ENCODE data around the gene MYH11.

Gene MYH11

DNA sequence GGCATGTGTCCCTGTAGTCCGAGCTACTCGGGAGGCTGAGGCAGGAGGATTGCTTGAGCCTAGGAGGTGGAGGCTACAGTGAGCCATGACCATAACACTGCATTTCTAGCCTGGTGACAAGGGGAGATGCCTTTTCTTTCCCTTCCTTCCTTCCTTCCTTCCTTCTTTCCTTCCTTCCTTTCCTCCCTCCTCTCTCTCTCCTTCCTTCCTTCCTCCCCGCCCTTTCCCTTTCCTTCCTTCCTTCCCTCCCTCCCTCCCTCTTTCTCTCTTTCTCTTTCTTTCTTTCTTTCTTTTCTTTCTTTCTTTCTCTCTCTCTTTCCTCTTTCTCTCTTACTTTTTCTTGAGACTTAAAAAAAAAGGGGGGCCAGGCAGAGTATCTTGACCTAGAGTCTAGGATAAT is 34.7 kb upstream of the MYH11 start:
- Histone ChIP-seq H4K8ac (ENCODE audit: low read depth, low read length) (no peak overlapping the region), H3K79me2 (ENCODE audit: control insufficient read depth, insufficient read depth, low read length) (peaks cover 14% of the 10 kb centered on the region), H3K4ac (ENCODE audit: low read depth, low read length) (no peak overlapping the region), H2AK5ac (ENCODE audit: low read length) (no peak overlapping the region), H3K4me1 (ENCODE audit: control insufficient read depth, low read depth, low read length) (peaks cover 3% of the 10 kb centered on the region), H3K4me2 (ENCODE audit: low read length) (no peak overlapping the region), H3K36me3 (ENCODE audit: control insufficient read depth, insufficient read depth, low read length) (no peaks in the 10 kb centered on the region), H3K9ac (ENCODE audit: low read length) (no peak overlapping the region), H4K5ac (ENCODE audit: low read length) (no peak overlapping the region), H2BK120ac (ENCODE audit: low read depth, low read length) (no peak overlapping the region), H2BK15ac (replicated peaks; ENCODE audit: low read depth) (no peak overlapping the region), H3K4me3 (ENCODE audit: low read length) (no peak overlapping the region), H3K56ac (ENCODE audit: low read length) (no peak overlapping the region), H2BK5ac (ENCODE audit: low read length) (no peak overlapping the region), H3K27me3 (ENCODE audit: insufficient read depth, low read length, poor library complexity) (no peaks in the 10 kb centered on the region), H3K79me1 (ENCODE audit: low read length) (peaks cover 4% of the 10 kb centered on the region), H3K18ac (ENCODE audit: low read length) (no peak overlapping the region), H3K23ac (ENCODE audit: low read length) (no peak overlapping the region), H3K27ac (ENCODE audit: low read depth, low read length) (no peak overlapping the region)
- no peak for DNase-seq
- WGBS (ENCODE audit: extremely low coverage, insufficient coverage, low lambda C conversion rate) = no CpG with 5 or more reads among the region's 3 CpGs

- WGBS (ENCODE audit: extremely low coverage, insufficient coverage, low lambda C conversion rate) = no CpG with 5 or more reads among the region's 41 CpGs
- peak within 1 kb of the TSS; percentile 13 for H3K27ac ChIP-seq (ENCODE audit: low read depth, low read length)
- H3K36me3 ChIP-seq (ENCODE audit: control insufficient read depth, insufficient read depth, low read length) = no peaks in the 10 kb centered on the region
These were observed 31.5 kb upstream of the MYH11 start, which contains the start of gene CEP20 for GRCh38 chr16:15888072-15888976. Gene CEP20 (minus strand): TSS chr16:15888603. CDS start chr16:15888585, 18 bp downstream.

GRCh38 chr16:15887283-15887682 is 30.5 kb upstream of the MYH11 start:
- Histone ChIP-seq H3K18ac (ENCODE audit: low read length) (no peak overlapping the region), H3K56ac (ENCODE audit: low read length) (no peak overlapping the region), H2BK120ac (ENCODE audit: low read depth, low read length) (no peak overlapping the region), H3K27ac (ENCODE audit: low read depth, low read length) (no peak overlapping the region), H4K8ac (ENCODE audit: low read depth, low read length) (no peak overlapping the region), H3K36me3 (ENCODE audit: control insufficient read depth, insufficient read depth, low read length) (no peaks in the 10 kb centered on the region), H3K79me1 (ENCODE audit: low read length) (peaks cover 7% of the 10 kb centered on the region), H2BK5ac (ENCODE audit: low read length) (no peak overlapping the region), H3K4me2 (ENCODE audit: low read length) (no peak overlapping the region), H3K9ac (ENCODE audit: low read length) (no peak overlapping the region), H2BK15ac (replicated peaks; ENCODE audit: low read depth) (no peak overlapping the region), H3K4me3 (ENCODE audit: low read length) (no peak overlapping the region), H4K5ac (ENCODE audit: low read length) (no peak overlapping the region), H3K4me1 (ENCODE audit: control insufficient read depth, low read depth, low read length) (peaks cover 3% of the 10 kb centered on the region), H3K79me2 (ENCODE audit: control insufficient read depth, insufficient read depth, low read length) (peaks cover 23% of the 10 kb centered on the region), H2AK5ac (ENCODE audit: low read length) (no peak overlapping the region), H3K4ac (ENCODE audit: low read depth, low read length) (no peak overlapping the region), H3K23ac (ENCODE audit: low read length) (no peak overlapping the region), H3K27me3 (ENCODE audit: insufficient read depth, low read length, poor library complexity) (no peaks in the 10 kb centered on the region)
- no peak for DNase-seq
- WGBS (ENCODE audit: extremely low coverage, insufficient coverage, low lambda C conversion rate) = no CpG with 5 or more reads among the region's 4 CpGs

More at GRCh38 chr16:15888072-15888976, 31.5 kb upstream of the MYH11 start, which contains the start of gene CEP20:
- Histone ChIP-seq H4K8ac (ENCODE audit: low read depth, low read length) (peak within 1 kb of the TSS; percentile 88), H3K4me3 (ENCODE audit: low read length) (peak within 1 kb of the TSS; percentile 95), H4K5ac (ENCODE audit: low read length) (no peak within 1 kb of the TSS), H3K18ac (ENCODE audit: low read length) (peak within 1 kb of the TSS; percentile 75), H2BK15ac (replicated peaks; ENCODE audit: low read depth) (no peak within 1 kb of the TSS), H3K4ac (ENCODE audit: low read depth, low read length) (peak within 1 kb of the TSS; percentile 67), H3K9ac (ENCODE audit: low read length) (peak within 1 kb of the TSS; percentile 98), H3K79me1 (ENCODE audit: low read length) (peaks cover 7% of the 10 kb centered on the region), H3K79me2 (ENCODE audit: control insufficient read depth, insufficient read depth, low read length) (peaks cover 23% of the 10 kb centered on the region), H2BK120ac (ENCODE audit: low read depth, low read length) (peak within 1 kb of the TSS; percentile 3), H3K4me1 (ENCODE audit: control insufficient read depth, low read depth, low read length) (peaks cover 3% of the 10 kb centered on the region), H2BK5ac (ENCODE audit: low read length) (peak within 1 kb of the TSS; percentile 63), H3K56ac (ENCODE audit: low read length) (peak within 1 kb of the TSS; percentile 96), H3K4me2 (ENCODE audit: low read length) (peak within 1 kb of the TSS; percentile 33), H3K27me3 (ENCODE audit: insufficient read depth, low read length, poor library complexity) (no peaks in the 10 kb centered on the region), H2AK5ac (ENCODE audit: low read length) (no peak within 1 kb of the TSS), H3K23ac (ENCODE audit: low read length) (peak within 1 kb of the TSS; percentile 80)
- DNase-seq = peak; percentile 99

- no peak overlapping the region for H3K4ac ChIP-seq (ENCODE audit: low read depth, low read length)
- H3K4me1 ChIP-seq (ENCODE audit: control insufficient read depth, low read depth, low read length) = peaks cover 3% of the 10 kb centered on the region
- H3K9ac ChIP-seq (ENCODE audit: low read length) = no peak overlapping the region
- no peak overlapping the region for H3K4me3 ChIP-seq (ENCODE audit: low read length)
- H3K23ac ChIP-seq (ENCODE audit: low read length) = no peak overlapping the region
- no CpG with 5 or more reads among the region's 1 CpG for WGBS (ENCODE audit: extremely low coverage, insufficient coverage, low lambda C conversion rate)
- H4K8ac ChIP-seq (ENCODE audit: low read depth, low read length) = no peak overlapping the region
- H3K36me3 ChIP-seq (ENCODE audit: control insufficient read depth, insufficient read depth, low read length) = peaks cover 3% of the 10 kb centered on the region
- H3K4me2 ChIP-seq (ENCODE audit: low read length) = no peak overlapping the region
- H3K56ac ChIP-seq (ENCODE audit: low read length) = no peak overlapping the region
- peaks cover 7% of the 10 kb centered on the region for H3K79me1 ChIP-seq (ENCODE audit: low read length)
- H4K5ac ChIP-seq (ENCODE audit: low read length) = no peak overlapping the region
- no peak for DNase-seq
- H2BK120ac ChIP-seq (ENCODE audit: low read depth, low read length) = no peak overlapping the region
- H3K27ac ChIP-seq (ENCODE audit: low read depth, low read length) = no peak overlapping the region
- H2BK15ac ChIP-seq (replicated peaks; ENCODE audit: low read depth) = no peak overlapping the region
- H2BK5ac ChIP-seq (ENCODE audit: low read length) = no peak overlapping the region
- no peak overlapping the region for H2AK5ac ChIP-seq (ENCODE audit: low read length)
- H3K79me2 ChIP-seq (ENCODE audit: control insufficient read depth, insufficient read depth, low read length) = peaks cover 23% of the 10 kb centered on the region
- no peak overlapping the region for H3K18ac ChIP-seq (ENCODE audit: low read length)
- H3K27me3 ChIP-seq (ENCODE audit: insufficient read depth, low read length, poor library complexity) = no peaks in the 10 kb centered on the region
These were observed 29.2 kb upstream of the MYH11 start for GRCh38 chr16:15886078-15886477.

DNA sequence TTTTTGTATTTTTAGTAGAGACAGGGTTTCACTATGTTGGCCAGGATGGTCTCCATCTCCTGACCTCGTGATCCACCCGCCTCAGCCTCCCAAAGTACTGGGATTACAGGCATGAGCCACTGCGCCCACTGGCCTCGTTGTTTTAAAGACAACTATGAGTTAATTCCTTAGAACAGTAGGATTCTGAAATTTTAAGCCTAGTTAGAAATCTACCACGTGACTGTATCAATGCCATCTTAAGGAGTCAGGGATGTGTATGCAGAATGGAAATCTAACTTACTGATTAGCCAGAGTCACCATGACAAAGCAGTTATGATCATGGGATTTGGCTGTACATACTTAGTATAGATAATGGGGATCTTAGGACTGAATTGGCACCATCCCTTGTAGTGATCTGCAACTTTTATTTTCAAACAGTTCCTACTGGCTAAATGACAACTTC is 28.8 kb upstream of the MYH11 start:
- Histone ChIP-seq H3K18ac (ENCODE audit: low read length) (no peak overlapping the region), H3K79me2 (ENCODE audit: control insufficient read depth, insufficient read depth, low read length) (peaks cover 23% of the 10 kb centered on the region), H3K4me2 (ENCODE audit: low read length) (no peak overlapping the region), H3K4ac (ENCODE audit: low read depth, low read length) (no peak overlapping the region), H4K8ac (ENCODE audit: low read depth, low read length) (no peak overlapping the region), H3K27ac (ENCODE audit: low read depth, low read length) (no peak overlapping the region), H2BK120ac (ENCODE audit: low read depth, low read length) (no peak overlapping the region), H2BK15ac (replicated peaks; ENCODE audit: low read depth) (no peak overlapping the region), H3K4me1 (ENCODE audit: control insufficient read depth, low read depth, low read length) (peaks cover 3% of the 10 kb centered on the region), H3K36me3 (ENCODE audit: control insufficient read depth, insufficient read depth, low read length) (peaks cover 3% of the 10 kb centered on the region), H3K79me1 (ENCODE audit: low read length) (peaks cover 7% of the 10 kb centered on the region), H3K56ac (ENCODE audit: low read length) (no peak overlapping the region), H3K23ac (ENCODE audit: low read length) (no peak overlapping the region), H3K27me3 (ENCODE audit: insufficient read depth, low read length, poor library complexity) (no peaks in the 10 kb centered on the region), H3K4me3 (ENCODE audit: low read length) (no peak overlapping the region), H4K5ac (ENCODE audit: low read length) (no peak overlapping the region), H2BK5ac (ENCODE audit: low read length) (no peak overlapping the region), H3K9ac (ENCODE audit: low read length) (no peak overlapping the region), H2AK5ac (ENCODE audit: low read length) (no peak overlapping the region)
- DNase-seq = no peak
- WGBS (ENCODE audit: extremely low coverage, insufficient coverage, low lambda C conversion rate) = no CpG with 5 or more reads among the region's 5 CpGs
